Measurements from ENCODE around the gene FBXO36. TPM values are rescaled to one million over a fixed set of nuclear protein-coding genes. Genes with fewer than 3 reads are reported as not detected.

Gene FBXO36
- total and polyA plus RNA-seq, 2 of the 4 experiments (the other 2 are of a cell fraction), result 1.3 to 2.2 TPM

DNA sequence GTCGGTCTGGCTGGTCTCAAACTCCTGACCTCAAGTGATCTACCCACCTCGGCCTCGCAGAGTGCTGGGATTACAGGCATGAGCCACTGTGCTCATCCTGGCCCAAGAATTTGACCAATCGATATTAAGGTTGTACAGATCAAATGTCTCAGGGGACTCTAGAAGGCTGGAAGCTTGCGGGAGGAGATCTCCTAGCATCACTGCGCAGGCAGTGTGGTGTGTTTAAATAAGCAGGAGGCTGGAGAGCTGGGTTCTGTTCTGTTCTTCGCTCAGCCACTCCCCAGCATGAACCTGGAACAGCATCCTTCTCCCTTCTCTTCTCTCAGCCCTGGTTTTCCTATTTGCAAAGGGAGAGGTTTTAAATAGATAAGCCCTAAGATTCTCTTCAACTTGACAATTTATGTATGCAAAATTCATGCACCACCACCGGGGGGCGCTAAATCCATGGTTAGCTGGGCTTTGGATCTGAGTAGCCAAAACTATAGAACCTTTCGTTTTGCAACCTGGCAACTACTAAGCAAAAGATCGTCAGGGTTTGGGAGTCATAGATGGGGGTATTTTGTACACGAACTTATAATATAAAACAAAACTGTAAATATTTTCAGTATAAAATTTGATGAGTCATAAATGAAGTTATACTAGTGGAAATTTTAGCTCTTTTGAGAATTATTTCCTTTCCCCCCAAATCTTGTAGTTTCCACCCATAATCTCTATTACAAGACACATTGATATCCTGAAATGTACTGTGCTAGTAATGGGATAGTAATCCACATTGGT is 85.8 kb downstream of the FBXO36 start (continued):
- no peak for TF ChIP-seq RFX5 (IDR thresholded peaks at IDR 0.05; ENCODE audit: low read depth, low read length)
- TF ChIP-seq BHLHE40 (IDR thresholded peaks at IDR 0.05; ENCODE audit: low read depth, low read length), result no peak

DNA sequence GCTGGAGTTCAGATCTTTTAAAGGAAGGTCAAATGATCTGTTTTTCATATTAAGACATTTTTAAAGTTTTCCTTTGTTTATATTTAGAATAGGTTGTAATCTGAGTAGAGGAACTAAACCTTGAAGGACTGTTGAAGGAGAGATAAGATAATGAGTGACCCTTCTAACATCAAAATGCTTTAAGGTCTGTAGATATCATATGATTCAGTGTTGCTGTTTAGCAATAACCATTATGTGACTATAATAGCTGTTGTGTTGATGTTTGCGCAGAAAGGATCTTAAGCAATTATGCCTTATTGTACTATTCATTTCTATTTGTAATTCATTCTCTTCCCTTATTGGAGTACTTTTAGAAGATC is 86.4 kb downstream of the FBXO36 start:
- no peak overlapping the region for H2BK20ac ChIP-seq (ENCODE audit: low read depth, low read length)
- no peak overlapping the region for H2BK5ac ChIP-seq (ENCODE audit: low read depth, low read length, poor library complexity, severe bottlenecking)
- H3K4me3 ChIP-seq (ENCODE audit: insufficient read depth, low read depth, low read length), result no peak overlapping the region
- H2AK5ac ChIP-seq (ENCODE audit: low read depth, low read length), result no peak overlapping the region
- H3K23ac ChIP-seq (ENCODE audit: low read depth, low read length), result no peak overlapping the region
- no peak overlapping the region for H3K27ac ChIP-seq (ENCODE audit: insufficient read depth, low read length)
- TF ChIP-seq SMC3 (IDR thresholded peaks at IDR 0.05; ENCODE audit: low read depth, low read length), result no peak
- H3K4ac ChIP-seq (ENCODE audit: low read depth, low read length), result no peak overlapping the region
- H4K20me1 ChIP-seq (ENCODE audit: insufficient read depth, low read length), result no peaks in the 10 kb centered on the region; the same call in 1 of the 2 replicates
- intact Hi-C loops (cut with micrococcal nuclease), result loop anchor here (1.0 to 5.0 kb wide), 4 partner anchors 60 to 789 kb away; partner anchors contain the start of gene SLC16A14
- H3K36me3 ChIP-seq (ENCODE audit: control insufficient read depth, insufficient read depth, low read length), result no peaks in the 10 kb centered on the region
- no peak for DNase-seq
- H2AK9ac ChIP-seq (replicated peaks; ENCODE audit: low read depth, low read length, poor library complexity), result no peak overlapping the region
- H3K9me3 ChIP-seq (ENCODE audit: control insufficient read depth, insufficient read depth, low read length), result no peaks in the 10 kb centered on the region
- H3K9me1 ChIP-seq (ENCODE audit: insufficient read depth, low read length), result peaks cover 16% of the 10 kb centered on the region
- no peak overlapping the region for H4K91ac ChIP-seq (ENCODE audit: insufficient read depth, low read depth, low read length)
- ChIA-PET CTCF (interaction anchor here (0.7 to 2.7 kb wide), 9 partner anchors 9 to 304 kb away, joined by 3 to 19 read pairs (median 4); partner anchors contain the start of gene SLC16A14), POLR2A (ENCODE audit: unreplicated experiment) (no interaction called here)
- in situ Hi-C loops (cut with MboI; ENCODE audit: low sequenced_read_pairs), result loop anchor here (5.0 to 25.0 kb wide), 3 partner anchors 154 to 804 kb away; no protein-coding TSS in a partner anchor
- dilution Hi-C loops (cut with HindIII; ENCODE audit: low sequenced_read_pairs, unreplicated experiment), result no loop called here
- no peak overlapping the region for H4K8ac ChIP-seq (ENCODE audit: low read depth in 2 of 2, low read length in 2 of 2)
- no peak overlapping the region for H3K4me2 ChIP-seq (ENCODE audit: low read depth, low read length)
- no peak overlapping the region for H3K18ac ChIP-seq (ENCODE audit: low read depth, low read length)
- no peak overlapping the region for H3K9ac ChIP-seq (ENCODE audit: low read depth, low read length)
- no peak overlapping the region for H3K56ac ChIP-seq (ENCODE audit: extremely low read depth, insufficient read depth, low read length)
- no peak overlapping the region for H4K5ac ChIP-seq (ENCODE audit: low read depth, low read length)
- WGBS, 2 experiments (ENCODE audit: extremely low coverage in 2 of 2, insufficient read length in 1 of 2), result no CpG with 5 or more reads among the region's 1 CpG
- no peak overlapping the region for H2BK120ac ChIP-seq (ENCODE audit: low read depth, low read length)
- peaks cover 15% of the 10 kb centered on the region for H3K4me1 ChIP-seq (ENCODE audit: control insufficient read depth, insufficient read depth, low read length)
- no peaks in the 10 kb centered on the region for H3K79me1 ChIP-seq (ENCODE audit: low read depth in 1 of 2, low read length in 2 of 2)
- no peak overlapping the region for H3K14ac ChIP-seq (replicated peaks; ENCODE audit: low read depth, low read length)
- BruUV-seq (replicated peaks), result no TSS peak
- H2AFZ ChIP-seq (replicated peaks; ENCODE audit: low read length, poor library complexity), result no peak overlapping the region
- H3K27me3 ChIP-seq (ENCODE audit: control insufficient read depth, insufficient read depth, low read length), result no peaks in the 10 kb centered on the region
- no peak overlapping the region for H2BK15ac ChIP-seq (ENCODE audit: low read depth, low read length)
- ATAC-seq (ENCODE audit: low read depth), result no peak

Data from IMR-90 (cell line).